Astrocyte (in vitro differentiated cells and primary cell): ENCODE measurements around the gene LASP1.

ENCODE experiments used
- EZH2 ChIP-seq: IDR thresholded peaks from 2 replicates; pipeline ENCODE4 v1.6.1; 2012; ENCODE audit warnings: mild to moderate bottlenecking, low read length, inconsistent platforms; ENCODE audit not compliant: insufficient read depth
- TF ChIP-seq, protein P1 (sequence below): IDR thresholded peaks from 2 replicates; pipeline ENCODE4 v1.5.1; 2011; ENCODE audit warnings: low read depth, mild to moderate bottlenecking, inconsistent platforms, low read length, moderate library complexity; ENCODE audit not compliant: insufficient read depth

DNA sequence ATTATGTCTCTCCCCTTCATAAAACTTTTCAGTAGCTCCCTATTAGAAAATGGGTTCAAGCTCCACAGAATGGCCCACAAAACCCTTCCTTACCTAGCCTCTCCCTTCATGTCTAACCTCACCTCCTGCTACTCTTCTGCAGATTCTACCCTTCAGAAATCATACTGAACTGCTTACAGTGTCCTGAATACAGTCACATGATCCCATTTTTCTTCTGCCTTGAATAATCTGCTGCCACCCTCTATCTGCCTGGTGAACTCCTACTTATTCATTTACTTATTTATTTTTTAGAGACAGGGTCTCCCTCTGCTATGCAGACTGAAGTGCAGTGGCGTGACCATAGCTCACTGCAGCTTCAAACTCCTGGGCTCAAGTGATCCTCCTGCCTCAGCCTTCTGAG, 70.5 kb downstream of the LASP1 start:
- TF ChIP-seq, protein P1, sequence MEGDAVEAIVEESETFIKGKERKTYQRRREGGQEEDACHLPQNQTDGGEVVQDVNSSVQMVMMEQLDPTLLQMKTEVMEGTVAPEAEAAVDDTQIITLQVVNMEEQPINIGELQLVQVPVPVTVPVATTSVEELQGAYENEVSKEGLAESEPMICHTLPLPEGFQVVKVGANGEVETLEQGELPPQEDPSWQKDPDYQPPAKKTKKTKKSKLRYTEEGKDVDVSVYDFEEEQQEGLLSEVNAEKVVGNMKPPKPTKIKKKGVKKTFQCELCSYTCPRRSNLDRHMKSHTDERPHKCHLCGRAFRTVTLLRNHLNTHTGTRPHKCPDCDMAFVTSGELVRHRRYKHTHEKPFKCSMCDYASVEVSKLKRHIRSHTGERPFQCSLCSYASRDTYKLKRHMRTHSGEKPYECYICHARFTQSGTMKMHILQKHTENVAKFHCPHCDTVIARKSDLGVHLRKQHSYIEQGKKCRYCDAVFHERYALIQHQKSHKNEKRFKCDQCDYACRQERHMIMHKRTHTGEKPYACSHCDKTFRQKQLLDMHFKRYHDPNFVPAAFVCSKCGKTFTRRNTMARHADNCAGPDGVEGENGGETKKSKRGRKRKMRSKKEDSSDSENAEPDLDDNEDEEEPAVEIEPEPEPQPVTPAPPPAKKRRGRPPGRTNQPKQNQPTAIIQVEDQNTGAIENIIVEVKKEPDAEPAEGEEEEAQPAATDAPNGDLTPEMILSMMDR = no peak
- no peak for TF ChIP-seq EZH2
